ENCODE measurements around the gene ISYNA1. TPM values are rescaled to one million over a fixed set of nuclear protein-coding genes. Genes with fewer than 3 reads are reported as not detected.

The ISYNA1 gene
- total and polyA plus RNA-seq, 2 of the 13 experiments (the other 11 are each of a cell fraction or from before 2014, with no cell fraction given) = 29.6 to 48.5 TPM

DNA sequence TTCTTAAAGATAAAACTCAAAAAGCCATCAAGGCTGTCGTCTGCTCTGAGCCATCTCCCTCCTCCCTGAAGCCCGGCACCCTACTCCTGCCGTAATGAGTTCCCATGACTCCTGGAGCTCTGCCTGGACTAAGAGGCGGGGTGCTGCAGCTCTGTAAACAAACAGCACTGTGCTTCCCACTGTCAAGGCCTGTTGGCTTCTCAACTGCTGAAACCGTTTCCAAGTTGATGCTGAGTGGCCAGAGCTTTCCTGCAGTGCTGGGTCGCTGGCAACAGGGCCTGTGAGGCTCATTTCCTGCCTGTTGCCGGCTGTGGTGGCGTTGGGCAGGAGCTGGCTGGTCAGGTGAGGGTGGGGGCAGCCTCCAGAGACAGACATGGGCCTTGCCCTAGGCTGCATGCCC, 26.7 kb upstream of the ISYNA1 start (continued):
- TF ChIP-seq, protein P1, sequence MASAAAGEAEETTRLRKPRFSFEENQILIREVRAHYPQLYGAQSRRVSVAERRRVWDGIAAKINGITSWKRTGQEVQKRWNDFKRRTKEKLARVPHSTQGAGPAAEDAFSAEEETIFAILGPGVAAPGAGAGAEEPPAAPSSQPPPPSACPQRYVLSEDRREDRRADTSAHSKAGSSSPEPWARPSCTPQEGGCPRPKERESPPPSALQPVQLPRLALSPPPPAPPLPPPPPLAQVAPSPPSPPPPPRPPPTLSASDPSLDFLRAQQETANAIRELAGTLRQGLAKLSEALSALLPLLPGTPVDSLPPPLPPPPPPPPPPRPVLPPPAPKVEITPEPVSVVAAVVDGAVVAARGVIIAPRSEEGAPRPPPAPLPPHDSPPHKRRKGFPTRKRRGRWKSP (CRISPR knock-in tag; IDR thresholded peaks at IDR 0.05) = no peak
- TF ChIP-seq, protein P2, sequence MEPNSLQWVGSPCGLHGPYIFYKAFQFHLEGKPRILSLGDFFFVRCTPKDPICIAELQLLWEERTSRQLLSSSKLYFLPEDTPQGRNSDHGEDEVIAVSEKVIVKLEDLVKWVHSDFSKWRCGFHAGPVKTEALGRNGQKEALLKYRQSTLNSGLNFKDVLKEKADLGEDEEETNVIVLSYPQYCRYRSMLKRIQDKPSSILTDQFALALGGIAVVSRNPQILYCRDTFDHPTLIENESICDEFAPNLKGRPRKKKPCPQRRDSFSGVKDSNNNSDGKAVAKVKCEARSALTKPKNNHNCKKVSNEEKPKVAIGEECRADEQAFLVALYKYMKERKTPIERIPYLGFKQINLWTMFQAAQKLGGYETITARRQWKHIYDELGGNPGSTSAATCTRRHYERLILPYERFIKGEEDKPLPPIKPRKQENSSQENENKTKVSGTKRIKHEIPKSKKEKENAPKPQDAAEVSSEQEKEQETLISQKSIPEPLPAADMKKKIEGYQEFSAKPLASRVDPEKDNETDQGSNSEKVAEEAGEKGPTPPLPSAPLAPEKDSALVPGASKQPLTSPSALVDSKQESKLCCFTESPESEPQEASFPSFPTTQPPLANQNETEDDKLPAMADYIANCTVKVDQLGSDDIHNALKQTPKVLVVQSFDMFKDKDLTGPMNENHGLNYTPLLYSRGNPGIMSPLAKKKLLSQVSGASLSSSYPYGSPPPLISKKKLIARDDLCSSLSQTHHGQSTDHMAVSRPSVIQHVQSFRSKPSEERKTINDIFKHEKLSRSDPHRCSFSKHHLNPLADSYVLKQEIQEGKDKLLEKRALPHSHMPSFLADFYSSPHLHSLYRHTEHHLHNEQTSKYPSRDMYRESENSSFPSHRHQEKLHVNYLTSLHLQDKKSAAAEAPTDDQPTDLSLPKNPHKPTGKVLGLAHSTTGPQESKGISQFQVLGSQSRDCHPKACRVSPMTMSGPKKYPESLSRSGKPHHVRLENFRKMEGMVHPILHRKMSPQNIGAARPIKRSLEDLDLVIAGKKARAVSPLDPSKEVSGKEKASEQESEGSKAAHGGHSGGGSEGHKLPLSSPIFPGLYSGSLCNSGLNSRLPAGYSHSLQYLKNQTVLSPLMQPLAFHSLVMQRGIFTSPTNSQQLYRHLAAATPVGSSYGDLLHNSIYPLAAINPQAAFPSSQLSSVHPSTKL (CRISPR knock-in tag; IDR thresholded peaks at IDR 0.05) = 0 out of 2 replicates have a peak, but pooled peaks have one; percentile 15
- TF ChIP-seq, protein P3, sequence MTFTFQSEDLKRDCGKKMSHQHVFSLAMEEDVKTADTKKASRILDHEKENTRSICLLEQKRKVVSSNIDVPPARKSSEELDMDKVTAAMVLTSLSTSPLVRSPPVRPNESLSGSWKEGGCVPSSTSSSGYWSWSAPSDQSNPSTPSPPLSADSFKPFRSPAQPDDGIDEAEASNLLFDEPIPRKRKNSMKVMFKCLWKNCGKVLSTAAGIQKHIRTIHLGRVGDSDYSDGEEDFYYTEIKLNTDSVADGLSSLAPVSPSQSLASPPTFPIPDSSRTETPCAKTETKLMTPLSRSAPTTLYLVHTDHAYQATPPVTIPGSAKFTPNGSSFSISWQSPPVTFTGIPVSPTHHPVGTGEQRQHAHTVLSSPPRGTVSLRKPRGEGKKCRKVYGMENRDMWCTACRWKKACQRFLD (CRISPR knock-in tag; IDR thresholded peaks at IDR 0.05; ENCODE audit: borderline replicate concordance) = no peak
- TF ChIP-seq ZNF792 (CRISPR knock-in tag; IDR thresholded peaks at IDR 0.05) (no peak), MXI1 (IDR thresholded peaks at IDR 0.05; ENCODE audit: borderline replicate concordance, low read depth, low read length) (peak; percentile 39; the same call in 1 of the 3 replicates), ZNF143 (CRISPR knock-in tag; IDR thresholded peaks at IDR 0.05) (0 out of 2 replicates have a peak, but pooled peaks have one; percentile 39), FOXA3 (CRISPR knock-in tag; IDR thresholded peaks at IDR 0.05) (peak; percentile 86), GATAD2A (CRISPR knock-in tag; IDR thresholded peaks at IDR 0.05) (peak; percentile 34; the same call in 1 of the 2 replicates), TBX2 (CRISPR knock-in tag; IDR thresholded peaks at IDR 0.05; ENCODE audit: borderline replicate concordance) (peak; percentile 53; the same call in 1 of the 2 replicates), SIX1 (CRISPR knock-in tag; IDR thresholded peaks at IDR 0.05; ENCODE audit: borderline replicate concordance) (no peak), LCORL (IDR thresholded peaks at IDR 0.05) (no peak), LCORL (CRISPR knock-in tag; IDR thresholded peaks at IDR 0.05) (peak; percentile 19; the same call in 1 of the 2 replicates), ZBTB38 (CRISPR knock-in tag; IDR thresholded peaks at IDR 0.05) (peak; percentile 47; the same call in 1 of the 2 replicates), FOXP1 (IDR thresholded peaks at IDR 0.05) (no peak), FOXP1 (CRISPR knock-in tag; IDR thresholded peaks at IDR 0.05) (peak; percentile 40), SP5 (CRISPR knock-in tag; IDR thresholded peaks at IDR 0.05; ENCODE audit: borderline replicate concordance, low read depth) (peak; percentile 78; the same call in 1 of the 2 replicates), HDAC2 (CRISPR knock-in tag; IDR thresholded peaks at IDR 0.05) (peak; percentile 49; the same call in 1 of the 2 replicates), HOXA7 (CRISPR knock-in tag; IDR thresholded peaks at IDR 0.05) (no peak), SAP130 (CRISPR knock-in tag; IDR thresholded peaks at IDR 0.05; ENCODE audit: low read depth) (peak; percentile 81)
- TF ChIP-seq, protein P4, sequence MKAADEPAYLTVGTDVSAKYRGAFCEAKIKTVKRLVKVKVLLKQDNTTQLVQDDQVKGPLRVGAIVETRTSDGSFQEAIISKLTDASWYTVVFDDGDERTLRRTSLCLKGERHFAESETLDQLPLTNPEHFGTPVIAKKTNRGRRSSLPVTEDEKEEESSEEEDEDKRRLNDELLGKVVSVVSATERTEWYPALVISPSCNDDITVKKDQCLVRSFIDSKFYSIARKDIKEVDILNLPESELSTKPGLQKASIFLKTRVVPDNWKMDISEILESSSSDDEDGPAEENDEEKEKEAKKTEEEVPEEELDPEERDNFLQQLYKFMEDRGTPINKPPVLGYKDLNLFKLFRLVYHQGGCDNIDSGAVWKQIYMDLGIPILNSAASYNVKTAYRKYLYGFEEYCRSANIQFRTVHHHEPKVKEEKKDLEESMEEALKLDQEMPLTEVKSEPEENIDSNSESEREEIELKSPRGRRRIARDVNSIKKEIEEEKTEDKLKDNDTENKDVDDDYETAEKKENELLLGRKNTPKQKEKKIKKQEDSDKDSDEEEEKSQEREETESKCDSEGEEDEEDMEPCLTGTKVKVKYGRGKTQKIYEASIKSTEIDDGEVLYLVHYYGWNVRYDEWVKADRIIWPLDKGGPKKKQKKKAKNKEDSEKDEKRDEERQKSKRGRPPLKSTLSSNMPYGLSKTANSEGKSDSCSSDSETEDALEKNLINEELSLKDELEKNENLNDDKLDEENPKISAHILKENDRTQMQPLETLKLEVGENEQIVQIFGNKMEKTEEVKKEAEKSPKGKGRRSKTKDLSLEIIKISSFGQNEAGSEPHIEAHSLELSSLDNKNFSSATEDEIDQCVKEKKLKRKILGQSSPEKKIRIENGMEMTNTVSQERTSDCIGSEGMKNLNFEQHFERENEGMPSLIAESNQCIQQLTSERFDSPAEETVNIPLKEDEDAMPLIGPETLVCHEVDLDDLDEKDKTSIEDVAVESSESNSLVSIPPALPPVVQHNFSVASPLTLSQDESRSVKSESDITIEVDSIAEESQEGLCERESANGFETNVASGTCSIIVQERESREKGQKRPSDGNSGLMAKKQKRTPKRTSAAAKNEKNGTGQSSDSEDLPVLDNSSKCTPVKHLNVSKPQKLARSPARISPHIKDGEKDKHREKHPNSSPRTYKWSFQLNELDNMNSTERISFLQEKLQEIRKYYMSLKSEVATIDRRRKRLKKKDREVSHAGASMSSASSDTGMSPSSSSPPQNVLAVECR (CRISPR knock-in tag; IDR thresholded peaks at IDR 0.05; ENCODE audit: borderline replicate concordance) = peak; percentile 27; the same call in 1 of the 2 replicates
- TF ChIP-seq, protein P5, sequence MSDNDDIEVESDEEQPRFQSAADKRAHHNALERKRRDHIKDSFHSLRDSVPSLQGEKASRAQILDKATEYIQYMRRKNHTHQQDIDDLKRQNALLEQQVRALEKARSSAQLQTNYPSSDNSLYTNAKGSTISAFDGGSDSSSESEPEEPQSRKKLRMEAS (IDR thresholded peaks at IDR 0.05) = peak; percentile 23; the same call in 1 of the 2 replicates
